ENCODE results near the gene AHCYL1. TPM values are rescaled to one million over a fixed set of nuclear protein-coding genes. Genes with fewer than 3 reads are reported as not detected.

Gene AHCYL1
- total RNA-seq, 6 donors from 2014 or later = 41.9 to 89.6 (median 76.1) TPM

- TF ChIP-seq CTCF (IDR thresholded peaks at IDR 0.05) (no peak), POLR2AphosphoS5 (IDR thresholded peaks at IDR 0.05) (no peak), EP300 (IDR thresholded peaks at IDR 0.05) (no peak), POLR2A (IDR thresholded peaks at IDR 0.05) (no peak)
- Histone ChIP-seq H3K9me3 (no peaks in the 10 kb centered on the region), H3K27me3 (no peaks in the 10 kb centered on the region), H3K4me3 (no peak overlapping the region), H3K4me1 (peaks cover 16 to 49% (median 25%) of the 10 kb centered on the region in 4 donors), H3K27ac (no peak overlapping the region), H3K36me3 (peaks cover 0 to 5% (median 0%) of the 10 kb centered on the region in 4 donors)
- 75 to 77% methylated on average over 7 of the region's 7 CpGs for WGBS, 2 donors
- ATAC-seq (ENCODE audit: low FRiP score in 2 of 2) (no peak), DNase-seq (no peak)
These were observed 12.8 kb downstream of the AHCYL1 start for GRCh38 chr1:109997204-109997866.

- DNase-seq = no peak
- H3K36me3 ChIP-seq = peaks cover 0 to 5% (median 0%) of the 10 kb centered on the region in 4 donors
- ATAC-seq (ENCODE audit: low FRiP score in 2 of 2) = no peak
- no peaks in the 10 kb centered on the region for H3K27me3 ChIP-seq
- peaks cover 16 to 49% (median 25%) of the 10 kb centered on the region in 4 donors for H3K4me1 ChIP-seq
- TF ChIP-seq POLR2A (IDR thresholded peaks at IDR 0.05) (no peak), POLR2AphosphoS5 (IDR thresholded peaks at IDR 0.05) (no peak), EP300 (IDR thresholded peaks at IDR 0.05) (no peak), CTCF (IDR thresholded peaks at IDR 0.05) (no peak)
- no peak overlapping the region for H3K4me3 ChIP-seq
- H3K9me3 ChIP-seq = no peaks in the 10 kb centered on the region
- no peak overlapping the region for H3K27ac ChIP-seq
These were observed 13.3 kb downstream of the AHCYL1 start for GRCh38 chr1:109997867-109998229.

GRCh38 chr1:110002695-110003094, 18.1 kb downstream of the AHCYL1 start:
- DNase-seq (no peak), ATAC-seq (ENCODE audit: low FRiP score in 2 of 2) (no peak)
- WGBS, 2 donors = 87 to 92% methylated on average over 1 of the region's 1 CpG
- H3K4me1 ChIP-seq = peaks cover 31 to 48% (median 38%) of the 10 kb centered on the region in 4 donors
- peak overlapping the region in 1 of 4 donors; percentile 78 for H3K27ac ChIP-seq
- TF ChIP-seq POLR2AphosphoS5 (IDR thresholded peaks at IDR 0.05) = no peak
- no peak for TF ChIP-seq EP300 (IDR thresholded peaks at IDR 0.05)
- TF ChIP-seq POLR2A (IDR thresholded peaks at IDR 0.05) = no peak
- no peak for TF ChIP-seq CTCF (IDR thresholded peaks at IDR 0.05)
- no peaks in the 10 kb centered on the region for H3K9me3 ChIP-seq
- no peaks in the 10 kb centered on the region for H3K36me3 ChIP-seq
- no peaks in the 10 kb centered on the region for H3K27me3 ChIP-seq
- no peak overlapping the region for H3K4me3 ChIP-seq

- peaks cover 0 to under 1% (median under 1%) of the 10 kb centered on the region in 4 donors for H3K36me3 ChIP-seq
- H3K27me3 ChIP-seq = no peaks in the 10 kb centered on the region
- peaks cover 31 to 41% (median 37%) of the 10 kb centered on the region in 4 donors for H3K4me1 ChIP-seq
- peak; percentile 93 to 95 for ATAC-seq (ENCODE audit: low FRiP score in 2 of 2)
- TF ChIP-seq POLR2AphosphoS5 (IDR thresholded peaks at IDR 0.05) (peak; percentile 69 to 70), CTCF (IDR thresholded peaks at IDR 0.05) (no peak), EP300 (IDR thresholded peaks at IDR 0.05) (peak in 2 of 4 donors; percentile 24 to 65), POLR2A (IDR thresholded peaks at IDR 0.05) (no peak)
- DNase-seq = peak in 1 of 2 donors; percentile 88
- H3K27ac ChIP-seq = peak overlapping the region; percentile 72 to 82 (median 76)
- WGBS, 2 donors = 10 to 15% methylated on average over 8 of the region's 8 CpGs
- H3K4me3 ChIP-seq = peak overlapping the region in 3 of 4 donors; percentile 5 to 37 (median 25)
- no peaks in the 10 kb centered on the region for H3K9me3 ChIP-seq
These were observed 19.3 kb downstream of the AHCYL1 start for GRCh38 chr1:110003747-110004428.
